NCI-H1694 treated with DMSO at 0.1 percent for 48 hours (cell line): ENCODE results near the gene MTTP.

Experiments used
- DNase-seq: peaks from one replicate; lab custom pipeline; 2025; lab: John Stamatoyannopoulos, UW

Gene MTTP

DNA sequence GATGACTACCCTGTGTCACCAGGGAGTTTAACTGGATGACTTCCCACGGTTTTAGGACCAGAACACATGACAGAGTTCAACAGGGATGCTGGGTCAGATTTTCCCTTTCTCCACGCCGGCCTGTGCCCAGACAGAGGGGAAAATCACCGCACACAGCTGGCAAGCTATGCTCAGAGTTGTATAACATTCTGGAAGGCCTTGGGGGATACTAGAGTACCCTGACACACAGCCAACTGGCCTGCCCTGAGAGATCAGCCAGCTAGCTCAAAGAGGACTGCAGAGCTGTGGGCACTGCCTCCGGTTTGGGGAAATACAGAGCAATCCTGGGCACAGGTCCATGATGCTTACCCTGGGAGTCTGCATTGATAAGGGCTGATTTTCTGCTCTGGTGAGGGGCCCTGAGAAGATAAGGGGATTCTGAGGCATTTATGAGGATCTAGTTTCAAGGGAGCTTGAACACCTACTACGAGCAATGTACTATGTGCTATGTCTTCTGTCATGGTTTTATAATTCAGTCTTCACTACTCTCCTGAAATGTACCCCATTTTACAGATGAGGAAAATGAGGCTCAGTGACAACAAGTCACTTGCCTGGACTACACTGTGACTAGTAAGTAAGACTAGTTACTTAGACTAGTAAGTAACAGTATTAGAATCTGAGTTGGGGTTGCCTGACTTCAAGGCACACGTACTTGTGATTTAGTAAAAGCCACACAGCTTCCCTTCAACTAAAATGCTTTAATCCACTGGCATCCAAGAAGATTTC, 68.3 kb downstream of the MTTP start:
- DNase-seq, result no peak

DNA sequence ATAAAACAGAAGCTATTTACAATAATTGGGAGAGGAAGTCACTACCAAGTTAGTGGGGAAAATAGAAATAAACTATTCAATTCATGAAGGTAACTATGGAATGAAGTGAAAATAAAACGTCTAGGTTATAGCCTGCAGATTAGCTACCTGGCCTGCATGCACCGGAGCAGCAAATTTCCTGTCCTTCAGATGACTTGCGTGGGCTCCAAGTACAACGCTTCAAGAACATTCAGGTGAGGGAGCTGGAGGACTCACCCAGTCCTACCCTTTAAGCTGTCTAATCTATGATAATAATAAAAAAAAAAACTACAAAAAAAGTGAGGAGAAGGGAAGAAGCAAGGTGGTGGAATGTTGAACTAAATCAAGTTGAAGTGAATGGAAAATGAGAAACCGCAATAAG, 69.8 kb downstream of the MTTP start:
- DNase-seq, result no peak

GRCh38 chr4:99645036-99645435, 70.4 kb downstream of the MTTP start:
- no peak for DNase-seq

- no peak for DNase-seq
Measured at GRCh38 chr4:99645638-99646037, 71.0 kb downstream of the MTTP start.

DNA sequence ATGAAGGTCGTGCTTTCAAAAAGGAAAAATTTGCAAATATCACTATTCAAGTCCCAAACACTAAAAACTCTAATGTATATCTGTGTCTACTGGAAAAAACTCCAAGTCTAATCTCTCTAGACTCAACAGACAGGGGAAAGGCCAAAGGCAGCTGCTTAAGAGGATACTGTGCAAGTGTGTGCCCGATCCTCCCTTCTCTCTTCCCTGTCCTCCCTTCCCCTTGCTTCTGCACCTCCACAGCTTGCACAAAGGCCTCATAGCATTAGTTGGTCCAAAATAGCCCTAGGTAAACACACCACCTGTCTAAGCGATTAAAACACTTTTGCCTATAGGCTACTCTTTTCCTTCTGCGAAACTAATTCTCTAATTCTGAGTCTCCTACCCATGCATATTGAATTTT, 72.4 kb downstream of the MTTP start:
- DNase-seq, result no peak

DNA sequence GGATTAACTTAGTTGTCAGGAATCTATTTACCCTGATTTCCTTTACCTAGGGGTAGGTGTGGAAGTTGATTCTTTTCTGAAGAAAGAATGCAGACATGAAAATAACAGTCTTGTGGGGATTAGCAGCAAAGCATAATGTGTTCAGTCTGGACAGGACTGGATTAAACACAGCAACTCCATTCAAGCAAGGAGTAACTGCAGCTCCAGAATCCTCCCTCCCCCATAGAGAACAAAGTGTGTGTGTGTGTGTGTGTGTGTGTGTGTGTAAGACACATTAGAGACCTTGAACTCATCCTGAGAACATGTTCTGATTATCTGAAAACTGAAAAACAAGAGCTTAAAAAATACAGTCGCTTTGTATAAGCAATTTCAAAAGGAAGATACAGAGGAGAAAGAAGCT, 73.7 kb downstream of the MTTP start:
- DNase-seq, result no peak

DNA sequence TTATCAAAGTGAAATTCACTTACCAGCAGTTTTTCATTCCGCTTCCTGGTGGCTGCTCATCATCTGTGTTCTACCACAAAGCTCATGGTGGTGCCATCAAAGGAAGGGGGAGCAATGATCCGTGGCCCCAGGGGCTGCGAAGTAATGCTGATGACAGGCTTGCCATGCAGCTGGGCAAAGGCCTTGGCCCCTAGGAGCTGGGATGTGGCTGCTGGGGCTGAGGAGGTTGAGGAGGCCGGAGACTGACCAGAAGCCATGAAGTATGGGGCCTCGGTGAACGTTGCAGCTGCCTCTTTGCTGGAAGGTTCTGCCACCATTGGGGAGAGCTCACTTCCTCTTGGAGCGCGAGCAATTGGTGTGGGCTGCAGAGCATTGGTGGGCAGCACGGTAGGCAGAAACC, 74.6 kb downstream of the MTTP start:
- no peak for DNase-seq

DNA sequence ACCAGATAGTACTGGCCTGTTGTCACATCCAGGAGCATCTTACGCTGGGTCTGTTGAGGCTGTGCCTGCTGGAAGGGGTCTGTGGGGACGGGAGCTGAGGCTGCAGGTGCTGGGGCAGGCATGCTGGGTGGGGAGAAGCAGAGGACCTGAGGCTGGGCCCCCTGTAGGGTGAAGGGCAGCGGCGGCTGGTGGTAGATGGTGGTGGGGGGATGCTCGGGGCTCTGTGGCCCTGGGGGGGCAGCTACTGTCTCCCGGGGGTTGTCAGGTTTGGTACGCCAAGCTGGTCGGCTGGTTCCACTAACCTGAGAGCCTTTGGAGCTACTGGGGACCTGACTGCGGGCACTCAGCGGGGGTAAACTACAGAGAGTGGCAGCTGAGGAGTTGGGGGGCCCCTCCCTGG, 75.2 kb downstream of the MTTP start:
- DNase-seq, result no peak

GRCh38 chr4:99651016-99651769, 76.6 kb downstream of the MTTP start:
- DNase-seq, result no peak

DNA sequence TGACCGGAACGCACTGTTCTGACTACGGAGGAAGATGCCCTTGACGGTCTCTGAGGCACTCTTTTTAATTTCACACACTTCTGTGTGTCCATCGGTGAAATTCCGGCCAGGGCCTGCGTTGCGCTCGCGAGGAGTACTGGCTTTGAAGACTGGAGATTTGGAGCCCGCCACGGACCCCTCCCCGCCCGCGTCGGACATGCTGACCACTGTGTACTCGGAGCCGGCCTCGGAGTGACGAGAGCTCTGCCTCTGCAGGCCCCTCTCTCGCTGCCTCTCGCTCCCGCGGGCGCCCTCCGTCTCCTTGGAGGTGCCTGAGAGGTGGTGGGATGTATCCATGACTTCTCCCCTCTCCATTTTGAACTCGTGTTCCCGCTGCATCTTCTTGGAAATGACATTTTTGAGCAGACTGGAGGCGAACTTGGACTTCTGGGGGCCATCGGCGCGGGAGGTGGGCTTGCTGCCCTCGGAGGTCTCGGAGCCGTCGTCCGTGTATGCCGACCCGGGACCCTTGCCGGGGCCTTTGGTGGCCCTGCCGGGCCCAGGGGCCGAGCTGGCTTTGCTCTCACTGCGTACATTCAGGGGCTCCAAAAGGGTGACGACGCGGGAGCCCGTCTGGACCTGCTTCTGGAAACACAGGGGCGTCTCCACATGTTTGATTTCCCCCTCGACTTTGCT, 77.3 kb downstream of the MTTP start:
- DNase-seq, result no peak

- DNase-seq, result no peak
Measured at GRCh38 chr4:99652596-99653436, 78.2 kb downstream of the MTTP start.

DNA sequence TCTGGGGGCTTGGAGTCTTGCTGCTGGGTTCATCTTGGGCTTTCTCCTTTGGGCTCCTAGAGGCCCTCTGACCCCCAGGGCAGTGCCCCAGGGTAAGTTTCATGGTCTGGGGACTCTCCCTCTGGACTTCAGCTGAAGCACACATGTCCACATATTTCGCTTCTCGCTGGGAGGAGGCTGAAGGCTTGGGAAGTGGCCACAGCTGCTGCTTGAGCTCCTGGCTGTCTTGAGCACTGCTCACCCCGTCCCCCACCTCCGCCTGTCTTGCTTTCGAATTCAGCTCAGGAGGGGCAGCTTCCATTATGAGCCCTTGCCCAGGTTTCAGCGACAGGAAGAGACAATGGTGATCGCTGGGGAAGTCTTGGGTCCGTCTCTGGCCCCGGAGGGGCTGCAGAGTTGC, 79.3 kb downstream of the MTTP start:
- no peak for DNase-seq

GRCh38 chr4:99654361-99654761, 79.7 kb downstream of the MTTP start:
- no peak for DNase-seq

GRCh38 chr4:99655308-99656081, 80.9 kb downstream of the MTTP start:
- no peak for DNase-seq

DNA sequence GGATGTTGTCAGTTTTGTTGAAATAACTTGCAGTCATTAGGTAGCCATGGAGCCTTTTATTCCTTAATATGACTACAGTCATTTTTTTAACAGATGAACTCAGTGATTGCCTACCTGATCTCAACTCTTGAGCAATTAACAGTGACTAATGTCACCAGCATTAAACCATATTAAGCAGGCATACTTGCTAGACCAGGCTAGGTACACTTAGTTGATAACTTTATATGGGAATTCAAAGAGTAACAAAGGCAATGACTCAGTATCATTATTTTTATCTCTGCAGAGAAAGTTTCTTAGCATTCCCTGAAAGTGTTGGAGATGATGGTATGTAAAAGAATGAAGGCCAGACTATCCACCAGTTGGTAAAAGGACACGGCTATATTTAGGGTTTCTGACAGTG, 83.2 kb downstream of the MTTP start, which contains the start of gene C4orf54:
Gene C4orf54 (minus strand): TSS at position 31 of the 400 bp plus-strand sequence. CDS start 3,180 bp downstream, outside the sequence.
- no peak for DNase-seq

GRCh38 chr4:99658666-99659065, 84.0 kb downstream of the MTTP start:
- DNase-seq, result no peak

DNA sequence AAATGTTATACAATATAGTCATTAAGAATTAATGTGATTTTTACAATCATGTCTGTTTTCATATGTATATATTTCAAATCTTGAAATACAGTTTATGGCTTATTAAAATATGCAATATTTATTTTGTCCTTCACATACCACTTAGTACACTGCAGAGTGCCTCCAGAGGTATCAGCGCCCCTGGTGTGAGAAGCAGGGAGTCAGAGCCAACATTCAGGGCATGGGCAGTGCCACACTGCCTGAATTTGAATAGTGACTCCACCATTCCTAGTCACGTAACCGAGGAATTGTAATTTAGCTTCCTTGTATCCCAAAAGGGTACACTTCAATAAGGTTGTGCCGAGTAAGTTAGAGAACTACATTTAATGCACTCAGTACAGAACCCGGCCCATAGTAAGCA, 87.3 kb downstream of the MTTP start:
- DNase-seq, result no peak

DNA sequence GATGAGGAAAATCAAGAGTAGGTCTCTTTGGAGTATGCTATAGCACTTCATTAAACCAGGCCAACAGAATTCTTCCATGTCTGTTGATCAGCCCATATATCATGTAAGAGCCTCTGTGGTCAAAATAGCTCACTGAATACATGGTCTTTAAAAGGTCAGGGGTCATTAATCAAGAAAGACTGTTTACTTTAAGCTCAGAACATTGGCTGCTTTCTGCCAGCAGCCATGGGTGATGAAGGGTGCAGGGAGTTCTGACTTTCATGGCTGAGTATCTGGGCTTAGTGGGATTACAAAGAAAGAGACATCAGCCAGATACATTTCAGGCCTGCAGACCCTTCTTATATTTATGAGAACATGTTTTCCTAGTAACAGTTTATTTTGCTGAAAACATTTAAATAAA, 90.1 kb downstream of the MTTP start:
- no peak for DNase-seq

GRCh38 chr4:99665983-99666382, 91.4 kb downstream of the MTTP start:
- no peak for DNase-seq

DNA sequence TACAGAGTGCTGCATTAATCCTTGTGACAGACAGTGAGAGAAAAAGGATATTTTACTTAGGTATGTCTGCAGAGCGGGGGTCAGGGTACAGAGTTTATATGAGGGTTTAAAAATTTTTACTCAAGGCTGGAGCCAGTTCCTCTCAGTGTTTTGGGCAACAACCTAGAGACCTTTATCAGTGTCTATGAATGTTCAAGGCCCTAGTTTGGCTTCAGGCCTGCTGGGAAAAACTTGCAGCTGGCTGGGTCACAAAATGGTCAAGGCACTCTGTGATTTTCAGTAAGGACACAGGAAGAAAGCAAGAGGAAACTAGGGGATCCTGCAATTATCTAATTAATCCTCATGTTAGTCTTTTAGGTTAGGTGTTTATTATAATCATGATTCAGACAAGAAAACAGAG, 93.8 kb downstream of the MTTP start:
- no peak for DNase-seq

DNA sequence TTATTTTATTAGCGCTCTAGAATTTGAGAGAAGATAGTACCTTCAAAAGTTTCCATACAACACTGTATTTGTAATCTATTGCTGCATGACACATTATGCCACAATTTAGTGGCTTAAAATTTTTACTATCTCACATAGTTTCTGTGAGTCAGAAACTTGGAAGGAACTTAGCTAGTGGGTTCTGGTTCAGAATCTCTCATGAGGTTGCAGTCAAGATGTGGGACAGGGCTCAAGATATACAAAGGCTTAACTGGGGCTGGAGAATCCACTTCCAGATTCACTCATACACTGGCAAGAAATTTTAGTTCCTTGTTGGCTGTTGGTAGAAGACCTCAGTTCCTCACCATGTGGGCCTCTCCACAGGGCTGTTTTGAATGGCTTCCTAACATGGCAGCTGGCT, 94.5 kb downstream of the MTTP start:
- no peak for DNase-seq
